ENCODE data around the gene CACNA2D3. TPM values are rescaled to one million over a fixed set of nuclear protein-coding genes. Genes with fewer than 3 reads are reported as not detected.
"Not testable (repeated sequence)": the region's sequence is repeated elsewhere in the genome, so short reads cannot be mapped to it uniquely, and the experiment has no call there.

CACNA2D3 gene
- total RNA-seq, 1 donor from 2014 or later: 8.3 TPM

DNA sequence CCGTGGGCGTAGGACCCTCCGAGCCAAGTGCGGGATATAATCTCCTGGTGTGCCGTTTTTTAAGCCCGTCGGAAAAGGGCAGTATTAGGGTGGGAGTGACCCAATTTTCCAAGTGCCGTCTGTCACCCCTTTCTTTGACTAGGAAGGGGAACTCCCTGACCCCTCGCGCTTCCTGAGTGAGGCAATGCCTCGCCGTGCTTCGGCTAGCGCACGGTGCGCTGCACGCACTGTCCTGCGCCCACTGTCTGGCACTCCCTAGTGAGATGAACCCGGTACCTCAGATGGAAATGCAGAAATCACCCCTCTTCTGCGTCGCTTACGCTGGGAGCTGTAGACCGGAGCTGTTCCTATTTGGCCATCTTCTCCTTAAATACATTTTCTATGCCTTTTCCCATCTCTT, 342.2 kb downstream of the CACNA2D3 start:
- not testable (repeated sequence) for DNase-seq (ENCODE audit: low spot score)

DNA sequence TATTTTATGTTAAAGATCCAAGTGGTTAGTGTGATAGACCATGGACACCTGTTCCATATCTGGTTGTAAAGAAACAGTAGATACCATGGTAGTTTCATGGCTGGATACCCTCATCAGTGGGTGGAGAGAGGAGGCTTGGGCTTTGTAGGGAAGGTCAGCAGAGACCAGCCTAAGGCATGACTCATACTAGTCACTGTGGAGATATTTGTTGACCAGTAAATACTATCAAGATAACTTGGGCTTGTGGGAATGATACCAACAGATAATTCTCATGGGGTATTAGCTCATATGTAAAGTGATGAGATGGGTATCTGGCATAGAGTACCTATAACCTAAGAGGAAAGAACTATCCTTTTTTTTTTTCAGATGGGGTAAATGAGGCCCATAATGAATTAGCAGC, 354.5 kb downstream of the CACNA2D3 start:
- no peak for DNase-seq (ENCODE audit: low spot score)

DNA sequence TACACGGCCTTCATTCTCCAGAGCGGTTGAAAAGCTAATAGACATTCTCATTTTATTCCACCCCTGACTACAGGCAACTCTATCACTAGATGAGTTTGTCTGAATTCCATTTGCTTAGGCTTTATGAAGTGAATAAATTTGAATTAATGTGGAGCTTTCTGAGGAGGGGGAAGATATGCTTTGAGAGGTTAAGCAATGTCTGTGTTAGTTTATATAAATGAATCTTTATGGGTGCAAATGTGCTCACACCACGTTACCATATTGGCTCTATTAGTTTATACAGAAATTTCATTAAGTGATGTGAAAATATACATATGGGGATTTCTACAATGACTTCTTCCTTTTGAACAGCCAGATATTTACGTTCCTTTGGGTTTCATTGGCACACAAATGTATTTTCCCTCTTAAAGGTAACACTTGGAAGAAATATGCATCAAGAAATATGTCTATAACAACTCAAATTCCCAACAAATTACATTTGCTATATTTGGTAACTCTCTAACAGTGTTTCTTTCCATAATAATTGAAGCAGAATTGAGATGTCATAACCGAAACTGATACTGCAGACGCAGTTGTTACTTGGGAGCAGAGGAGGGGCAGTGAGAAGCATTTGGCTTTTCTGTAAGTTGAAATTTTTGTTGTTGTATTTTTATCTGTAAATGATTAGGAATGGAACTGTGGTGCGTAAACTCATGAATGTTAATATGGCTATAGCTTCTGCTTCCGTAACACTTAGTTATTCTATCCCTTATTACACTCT, 359.4 kb downstream of the CACNA2D3 start:
- DNase-seq (ENCODE audit: low spot score): no peak

DNA sequence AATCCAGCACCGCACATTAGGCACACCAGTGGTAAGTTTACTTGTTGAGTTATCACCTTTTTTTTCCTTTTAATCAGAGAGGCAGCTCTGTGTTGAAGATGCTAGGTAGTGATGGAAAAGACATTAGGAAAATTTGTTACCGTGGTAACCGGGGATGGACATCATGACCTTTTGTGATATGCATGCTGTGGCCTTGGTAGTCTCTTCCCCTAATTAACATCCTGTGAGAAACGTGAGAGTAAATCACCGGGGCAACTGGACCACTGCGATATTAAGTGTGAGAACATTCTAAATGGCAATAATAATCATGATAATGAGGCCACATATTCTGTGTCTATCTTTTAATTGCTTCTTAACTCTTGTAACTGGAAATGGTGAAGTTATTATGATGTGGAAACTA, 362.0 kb downstream of the CACNA2D3 start:
- no peak for DNase-seq (ENCODE audit: low spot score)

DNA sequence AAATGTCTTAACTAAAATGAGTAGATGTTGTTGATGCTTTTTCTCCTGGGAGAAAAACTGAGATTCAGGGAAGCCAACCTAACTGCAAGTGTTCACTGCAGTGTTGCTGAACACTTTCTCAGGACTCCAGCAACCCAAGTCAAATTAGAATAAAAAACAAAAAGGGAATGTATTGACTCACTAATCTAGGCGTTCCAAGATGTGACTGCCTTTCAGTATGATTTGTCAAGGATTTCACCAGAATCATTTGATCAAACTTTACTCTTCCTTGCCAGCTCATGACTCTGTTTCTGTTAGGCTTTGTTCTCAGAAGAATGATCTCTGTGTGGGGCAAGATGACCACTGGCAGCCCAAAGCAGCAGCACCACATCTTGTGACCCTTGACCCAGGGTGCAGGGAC, 364.0 kb downstream of the CACNA2D3 start:
- no peak for DNase-seq (ENCODE audit: low spot score)

DNA sequence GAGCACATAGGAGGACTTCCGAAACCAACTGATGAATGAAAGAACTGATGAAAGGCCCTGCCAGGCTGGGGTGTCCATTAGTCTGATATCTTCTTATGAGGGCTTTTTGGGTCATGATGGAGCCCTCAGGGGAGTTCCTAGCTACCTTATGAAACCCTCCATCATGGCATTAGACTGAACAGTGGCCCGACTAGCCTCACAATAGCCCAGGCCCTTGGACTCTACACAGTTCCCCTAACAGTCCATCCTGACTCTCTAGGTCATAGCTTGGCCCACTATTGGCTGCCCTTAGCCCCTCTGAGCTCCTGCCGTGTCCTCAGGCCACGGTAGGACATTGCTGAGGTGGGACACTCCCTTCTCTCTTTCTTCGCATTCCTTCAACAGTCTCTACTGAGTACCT, 365.9 kb downstream of the CACNA2D3 start:
- DNase-seq (ENCODE audit: low spot score): no peak

DNA sequence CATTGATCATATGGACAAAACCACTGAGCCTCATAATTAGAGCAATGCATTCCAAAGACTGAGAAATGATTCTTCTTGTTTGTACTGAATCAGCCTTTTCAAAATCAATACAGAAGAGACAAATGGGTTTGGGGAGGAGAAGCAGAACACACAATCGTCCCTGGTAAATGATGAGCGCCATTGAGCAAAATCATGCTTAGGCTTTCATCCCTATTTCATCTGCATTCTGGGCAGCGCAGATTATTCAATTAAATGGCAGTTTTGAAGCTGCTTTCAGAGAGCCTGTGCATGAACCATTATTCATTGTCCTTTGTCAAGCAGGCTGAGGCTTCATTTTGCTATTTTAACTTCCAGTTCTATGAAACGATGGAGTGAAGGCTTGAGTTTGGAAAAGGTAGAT, 371.9 kb downstream of the CACNA2D3 start:
- no peak for DNase-seq (ENCODE audit: low spot score)

DNA sequence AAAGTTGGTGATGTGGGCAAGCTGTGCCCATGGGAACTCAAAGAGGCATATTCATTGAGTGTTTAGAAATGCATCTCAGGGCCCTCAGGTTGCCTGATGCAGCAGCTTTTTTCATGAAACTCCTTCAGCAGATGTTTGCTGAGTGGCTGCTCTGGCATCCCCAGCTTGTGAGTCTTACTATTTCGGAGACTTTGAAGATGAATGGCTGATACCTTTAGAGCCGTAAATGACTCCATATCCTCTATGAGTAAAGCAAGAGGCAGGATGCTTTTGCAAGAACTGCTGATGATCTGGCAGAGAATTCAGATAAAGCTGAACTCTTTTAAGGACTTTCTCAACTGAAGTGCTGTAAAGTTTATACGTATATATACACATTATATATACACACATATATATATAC, 384.3 kb downstream of the CACNA2D3 start:
- no peak for DNase-seq (ENCODE audit: low spot score)

DNA sequence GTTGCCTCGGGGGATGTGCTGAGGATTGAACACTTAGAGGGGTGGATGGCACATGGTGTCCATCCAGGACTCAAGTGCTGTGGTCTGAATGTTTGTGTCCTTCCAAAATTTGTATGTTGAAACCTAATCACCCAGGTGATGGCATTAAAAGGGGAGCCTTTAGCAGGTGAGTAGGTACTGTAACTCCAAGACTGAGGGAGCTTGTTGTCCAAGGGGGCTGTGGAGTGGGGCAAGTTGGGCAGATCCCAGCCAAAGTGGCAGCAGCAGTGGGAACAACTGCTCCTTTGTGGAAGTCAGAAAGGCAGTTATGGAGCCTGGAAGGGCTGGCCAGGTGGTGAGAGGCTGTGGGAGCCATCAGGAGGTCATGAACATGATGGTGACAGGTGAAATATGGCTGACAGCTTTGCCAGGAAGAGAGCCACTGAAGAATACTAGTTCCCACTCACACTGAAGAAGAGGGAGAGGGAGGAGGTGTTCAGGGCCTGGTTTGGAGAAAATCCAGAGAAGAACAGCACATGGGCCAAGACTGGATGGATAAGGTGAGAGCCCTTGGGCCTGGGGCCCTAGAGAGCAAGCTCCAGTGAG, 385.6 kb downstream of the CACNA2D3 start:
- no peak for DNase-seq (ENCODE audit: low spot score)

DNA sequence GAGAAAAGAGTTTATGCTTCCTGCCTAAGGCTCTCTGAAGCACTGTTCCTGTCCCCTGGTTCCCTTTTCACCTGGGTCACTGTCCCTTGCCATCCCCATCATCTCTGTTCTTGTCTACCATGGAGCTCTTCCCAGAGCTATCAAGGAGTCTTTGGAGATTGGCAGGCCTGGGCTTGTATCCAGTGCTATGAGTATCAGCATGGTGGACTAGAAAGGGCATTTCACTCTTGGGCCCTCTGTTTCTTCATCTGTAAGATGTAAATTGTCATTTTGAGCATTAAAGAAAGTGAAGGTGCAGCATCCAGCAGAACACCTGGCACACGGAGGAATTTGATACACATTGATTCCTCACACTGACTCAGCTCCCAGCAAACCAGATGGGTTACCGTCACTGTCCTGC, 388.2 kb downstream of the CACNA2D3 start:
- no peak for DNase-seq (ENCODE audit: low spot score)

DNA sequence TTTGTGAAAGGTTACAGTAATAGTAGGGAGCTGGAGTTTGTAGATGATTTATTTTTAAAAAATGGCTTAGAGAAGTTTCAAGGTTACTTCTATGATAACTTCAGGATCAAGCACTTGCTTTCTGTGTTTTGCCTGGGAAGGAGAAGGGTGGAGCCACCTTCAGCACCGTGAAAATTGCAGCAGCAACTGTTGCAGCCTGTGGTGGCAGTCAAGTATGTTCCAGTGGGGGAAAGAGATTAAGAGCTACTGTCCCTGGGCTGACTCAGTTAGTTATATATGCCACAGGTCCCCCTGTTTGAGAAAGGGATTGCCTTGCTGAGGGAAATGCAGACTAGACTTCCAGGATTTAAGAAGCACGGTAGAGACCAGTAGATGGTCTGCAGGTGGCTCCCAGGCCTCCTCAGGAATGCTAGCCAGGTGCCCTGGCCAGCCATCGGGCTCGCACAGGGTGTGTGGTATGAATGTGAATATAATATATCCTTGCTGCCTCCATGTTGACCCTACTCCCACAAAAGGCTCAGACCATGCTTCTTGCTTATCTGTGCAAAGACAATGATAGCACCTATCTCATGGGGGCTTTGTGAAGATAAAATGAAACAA, 389.5 kb downstream of the CACNA2D3 start:
- no peak for DNase-seq (ENCODE audit: low spot score)

DNA sequence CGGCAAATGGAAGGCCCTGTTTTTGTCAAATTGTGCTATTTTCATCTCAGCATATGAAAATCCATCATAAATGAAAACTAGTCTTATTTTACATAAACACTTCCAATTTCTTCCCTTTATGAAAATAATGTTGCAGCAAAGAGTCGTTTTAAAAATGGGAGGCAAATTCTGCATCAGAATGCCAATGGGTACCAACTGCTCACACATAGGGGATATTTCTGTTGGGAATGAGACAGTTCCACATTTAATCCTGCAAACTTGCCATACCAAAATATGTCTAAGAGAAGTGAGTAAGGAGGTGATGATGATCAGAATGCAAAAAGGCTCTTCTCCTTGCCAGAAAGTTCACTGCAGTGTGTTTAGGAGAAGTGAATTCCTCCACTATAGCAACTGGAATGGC, 391.7 kb downstream of the CACNA2D3 start:
- no peak for DNase-seq (ENCODE audit: low spot score)

DNA sequence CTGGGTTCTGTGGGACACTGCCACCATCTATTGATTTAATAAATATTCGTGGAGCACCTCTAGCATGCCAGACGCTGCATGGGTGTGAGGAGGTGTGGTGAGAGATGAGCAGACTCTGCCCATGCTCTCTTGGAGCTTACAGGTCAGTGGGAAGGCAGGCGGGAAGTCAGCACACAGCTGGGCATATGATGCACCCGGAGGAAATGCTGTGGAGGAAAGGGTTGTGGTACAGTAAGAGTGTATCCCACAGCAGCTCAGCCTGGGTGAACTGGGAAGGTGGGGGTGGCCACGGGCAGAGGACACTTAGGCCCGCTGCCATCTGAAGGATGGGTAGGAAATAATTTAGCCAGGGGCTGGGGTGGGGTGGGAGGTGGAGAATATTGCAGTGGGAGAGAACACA, 392.1 kb downstream of the CACNA2D3 start:
- DNase-seq (ENCODE audit: low spot score): no peak

DNA sequence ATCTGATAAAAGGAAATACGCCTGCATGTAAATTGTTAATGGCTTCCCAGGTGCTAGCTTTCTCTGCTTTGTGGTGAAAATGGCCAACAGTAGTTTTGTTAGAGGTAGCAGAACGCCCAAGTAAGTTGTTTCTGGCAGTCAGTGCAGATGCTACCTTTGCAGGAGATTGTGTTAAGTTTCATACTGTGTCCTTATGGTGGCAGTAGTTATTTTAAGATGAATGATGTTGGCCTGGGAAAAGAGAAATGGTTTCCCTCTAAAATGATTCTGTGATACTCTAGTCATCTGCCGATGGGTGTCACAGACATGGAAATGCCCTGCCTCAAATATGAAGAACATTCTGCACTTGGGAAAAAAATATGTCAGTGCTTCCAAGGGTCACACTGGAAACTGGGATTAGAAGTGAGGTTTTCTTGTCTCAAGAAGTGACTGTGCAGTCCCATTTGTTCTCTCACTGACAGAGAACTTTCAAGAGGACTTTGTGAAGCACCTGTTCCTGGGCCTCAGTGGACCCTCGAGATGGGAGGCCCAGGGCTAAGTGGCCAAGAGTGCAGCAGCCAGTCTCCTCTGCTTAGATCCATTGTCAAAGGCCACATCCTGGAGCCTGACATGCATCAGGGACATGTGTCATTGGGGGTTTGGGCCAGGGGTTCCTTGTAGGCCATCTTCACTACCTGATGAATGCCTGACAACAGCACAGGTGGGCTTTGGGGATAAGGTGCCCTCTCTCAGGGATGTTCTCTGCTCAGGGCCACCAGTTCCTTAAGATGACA, 393.3 kb downstream of the CACNA2D3 start:
- no peak for DNase-seq (ENCODE audit: low spot score)

DNA sequence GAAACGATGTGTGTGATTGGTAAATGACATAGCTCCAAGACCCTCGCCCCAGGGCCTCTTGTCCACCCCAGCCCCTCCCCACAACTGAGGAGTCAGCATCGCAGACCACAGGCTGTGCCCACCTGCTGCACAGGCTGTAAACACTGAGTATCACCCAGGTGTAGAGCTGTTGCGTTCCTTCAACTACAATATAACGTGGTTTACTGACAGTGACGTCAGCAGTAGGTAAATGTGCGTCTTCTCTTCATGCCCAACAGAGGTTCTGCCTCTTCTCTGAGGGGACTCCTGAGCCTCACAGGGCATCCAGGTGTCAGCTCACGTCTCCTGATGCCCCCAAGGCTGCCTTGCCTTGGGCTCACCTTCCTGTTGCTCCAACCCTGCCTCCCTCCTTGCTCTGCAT, 395.1 kb downstream of the CACNA2D3 start:
- DNase-seq (ENCODE audit: low spot score): no peak

DNA sequence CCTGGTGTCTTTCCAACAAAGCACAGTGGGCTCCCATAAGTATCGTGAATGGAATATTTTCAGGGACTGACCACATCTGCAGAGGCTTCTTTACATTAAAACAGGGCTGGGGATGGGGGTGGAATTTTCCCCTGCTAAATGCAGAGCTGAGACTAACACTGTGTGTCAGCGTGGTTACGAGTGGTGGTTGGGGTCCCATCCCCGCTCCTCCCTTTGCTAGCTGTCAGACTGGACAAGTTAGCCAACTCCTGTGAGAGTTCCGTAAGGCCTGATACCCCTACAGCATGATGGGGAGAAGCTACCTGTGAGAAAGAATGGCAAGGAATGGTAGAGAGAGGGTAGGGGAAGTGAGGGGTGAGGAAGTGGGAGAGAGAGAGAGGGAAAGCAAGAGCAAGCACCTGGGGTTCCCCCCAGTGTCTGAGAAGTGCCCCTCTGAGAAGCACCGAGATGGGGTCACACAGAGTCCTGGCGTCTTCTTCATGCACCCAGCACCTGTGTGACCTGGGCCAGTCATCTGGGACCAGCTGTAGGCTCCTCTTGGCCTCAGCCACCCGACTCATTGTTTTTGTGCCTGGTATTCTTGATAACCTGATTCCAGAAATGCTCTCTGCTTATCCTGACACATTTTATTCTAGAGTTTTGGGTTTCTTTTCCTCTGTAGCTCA, 395.8 kb downstream of the CACNA2D3 start:
- DNase-seq (ENCODE audit: low spot score): no peak

DNA sequence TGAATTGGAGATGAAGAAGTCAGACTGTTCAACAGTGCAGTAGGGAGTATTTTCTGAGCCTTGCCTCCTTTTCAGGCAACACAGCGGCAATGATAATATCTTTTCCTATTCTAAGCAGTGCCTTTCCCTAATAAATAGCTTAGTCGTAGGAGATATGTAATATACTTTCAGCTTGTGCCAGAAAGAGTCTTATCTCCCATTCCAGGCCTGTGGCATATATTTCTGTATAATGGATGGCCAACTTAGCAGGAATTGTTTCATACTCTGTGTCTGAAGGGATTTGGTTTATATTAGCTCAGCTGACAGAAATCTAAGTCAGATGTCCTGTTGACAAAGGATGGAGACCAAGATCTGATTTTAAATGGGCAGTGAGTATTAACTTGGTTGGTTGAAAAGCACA, 397.1 kb downstream of the CACNA2D3 start:
- DNase-seq (ENCODE audit: low spot score): no peak

DNA sequence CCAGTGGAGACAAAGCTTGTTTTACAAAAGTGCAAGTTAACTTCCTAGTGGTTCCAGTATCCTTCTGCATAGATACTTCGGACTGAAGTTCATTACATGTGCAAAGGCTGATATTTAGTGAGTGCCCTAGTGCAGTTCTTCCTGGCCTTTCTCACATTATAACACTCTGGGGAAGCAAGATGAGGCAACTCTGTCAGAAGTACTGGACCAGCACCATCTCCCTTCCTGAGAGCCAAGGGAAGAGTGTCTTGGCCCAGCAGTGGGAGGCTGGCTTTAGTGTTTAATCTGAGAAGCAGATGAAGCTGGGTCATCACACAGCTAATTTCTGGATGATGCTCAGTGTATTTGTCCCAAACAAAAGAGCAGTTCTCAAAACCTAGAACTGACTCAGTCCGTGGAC, 397.7 kb downstream of the CACNA2D3 start:
- no peak for DNase-seq (ENCODE audit: low spot score)

DNA sequence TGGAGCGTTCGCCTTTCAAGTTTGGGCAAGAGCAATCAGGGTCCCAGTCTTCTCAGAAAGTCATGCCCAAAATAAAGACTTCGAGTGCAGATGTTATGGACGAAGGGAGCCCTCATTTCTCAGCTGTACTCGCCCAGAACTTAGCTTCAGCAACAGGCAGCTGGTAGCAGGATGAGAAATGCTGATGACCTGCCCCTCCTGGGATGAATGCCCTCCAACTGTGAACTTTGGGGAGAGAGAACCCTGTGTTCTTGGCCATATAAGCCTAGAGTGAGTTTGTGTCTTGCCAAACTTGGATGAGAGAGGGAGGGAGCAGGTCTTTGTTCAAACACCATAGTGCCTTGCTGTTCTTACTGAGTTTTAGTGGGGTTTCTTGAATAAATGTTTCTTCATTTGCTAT, 405.2 kb downstream of the CACNA2D3 start:
- no peak for DNase-seq (ENCODE audit: low spot score)

DNA sequence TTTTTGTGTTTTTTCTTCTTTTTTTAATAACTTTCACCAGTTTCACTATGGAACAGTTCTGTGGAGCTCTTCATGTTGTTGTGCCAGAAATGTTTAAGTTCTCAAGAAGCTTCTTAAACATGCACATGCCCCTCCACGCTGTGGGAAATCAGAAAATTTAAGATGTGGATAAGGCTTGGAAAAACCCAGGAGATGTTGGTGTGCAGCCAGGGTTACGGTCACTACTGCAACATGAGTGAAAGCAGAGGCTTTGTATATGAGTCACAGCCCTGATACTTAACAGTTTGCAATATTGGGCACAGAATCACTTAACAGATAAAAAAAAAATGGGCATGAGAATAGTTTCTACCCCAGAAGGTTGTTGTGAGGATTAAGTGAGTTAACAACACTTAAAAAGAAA, 405.6 kb downstream of the CACNA2D3 start:
- DNase-seq (ENCODE audit: low spot score): no peak

DNA sequence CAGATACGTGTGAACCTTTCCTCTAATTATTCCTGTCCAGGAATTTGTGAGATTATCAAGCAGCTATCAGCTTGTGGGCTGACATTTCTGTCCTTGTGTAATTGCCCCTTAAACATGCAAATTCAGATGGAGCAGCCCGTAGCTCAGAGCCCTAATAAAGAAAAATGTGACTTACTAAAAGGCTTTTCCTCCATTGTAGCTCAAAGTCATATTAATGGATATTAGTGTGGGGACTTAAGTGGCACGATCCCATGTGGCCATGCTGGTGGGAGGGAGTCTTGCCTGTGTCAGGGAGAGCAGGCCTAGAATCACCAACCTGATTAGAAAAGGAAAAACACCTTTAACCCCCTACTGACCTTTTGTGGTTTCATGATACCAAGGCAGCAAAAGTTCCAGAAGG, 406.3 kb downstream of the CACNA2D3 start:
- no peak for DNase-seq (ENCODE audit: low spot score)

DNA sequence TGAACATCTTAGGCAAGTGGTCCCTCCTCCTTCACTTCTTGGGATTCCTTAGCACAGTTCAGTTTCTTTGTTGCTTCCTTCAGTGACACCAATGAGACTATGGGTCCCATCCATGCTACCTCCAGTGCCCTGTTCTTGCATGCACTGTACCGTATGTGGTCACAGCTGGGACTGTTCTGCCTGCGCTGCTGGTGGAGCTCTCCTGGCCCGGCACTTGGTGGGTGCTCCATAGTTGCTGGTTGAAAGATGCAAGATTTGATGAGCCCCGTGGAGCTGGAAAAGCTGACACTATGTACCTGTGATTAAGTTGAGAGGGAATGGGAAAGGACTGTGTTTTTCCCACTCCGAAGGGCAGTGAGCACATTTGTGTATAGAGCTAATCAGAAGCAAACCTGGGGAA, 407.7 kb downstream of the CACNA2D3 start:
- DNase-seq (ENCODE audit: low spot score): no peak

Measured in ureter (tissue), 1 donor.